Right lobe of liver (tissue), 4 donors: Measurements from ENCODE around the gene EXOC3.

Experiments used
- POLR2A ChIP-seq: fragments of 450-650 bp; IDR thresholded peaks from one replicate; pipeline ENCODE4 v1.6.1; 2017; ENCODE audit warnings: antibody characterized with exemption, mild to moderate bottlenecking
- TF ChIP-seq, protein P1 (sequence below), 4 donors: fragments of 200-600 bp in 3 of 4; fragments of 450-650 bp in 1 of 4; IDR thresholded peaks; one replicate each; pipeline versions ENCODE4 v1.5.1 to v1.8.0; 2016 to 2022; ENCODE audit warnings: antibody characterized with exemption in 4 of 4, mild to moderate bottlenecking in 2 of 4
- donor health status: DM: no; HTN: no; CAD: no.
- donor health status: DM: no; HTN: no; CAD: no.
- donor health status: DM: no; HTN: yes; CAD: no.

DNA sequence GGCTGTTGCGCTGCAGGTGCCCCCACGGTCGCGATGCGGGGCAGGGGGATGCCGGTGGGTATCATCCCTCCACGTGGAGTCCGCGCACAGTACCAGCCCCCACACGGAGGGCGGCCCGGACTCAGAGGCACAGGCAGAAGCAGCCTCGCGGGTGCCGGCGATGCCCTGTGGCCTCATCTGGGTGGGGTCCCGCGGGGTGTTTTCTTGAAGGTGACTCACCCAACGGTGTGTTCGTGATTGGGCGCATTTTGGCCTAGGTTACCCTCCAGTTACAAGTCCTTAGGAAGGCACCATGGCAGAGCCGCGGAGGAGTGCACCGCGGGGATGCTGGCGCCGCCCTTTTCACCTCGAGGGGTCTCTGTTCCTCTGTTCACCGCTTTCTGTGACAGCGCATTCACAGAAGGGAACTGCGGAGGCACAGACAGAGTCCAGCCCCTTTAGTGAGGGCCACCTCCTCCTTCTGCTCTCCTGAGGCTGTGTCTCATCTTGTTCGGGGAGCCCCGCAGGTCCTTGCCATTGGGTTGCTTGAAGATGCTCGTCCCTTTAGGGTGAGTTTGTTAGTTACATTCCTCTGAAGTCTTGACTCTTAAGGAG, 21.6 kb upstream of the EXOC3 start:
- no peak for TF ChIP-seq POLR2A
- TF ChIP-seq, protein P1, sequence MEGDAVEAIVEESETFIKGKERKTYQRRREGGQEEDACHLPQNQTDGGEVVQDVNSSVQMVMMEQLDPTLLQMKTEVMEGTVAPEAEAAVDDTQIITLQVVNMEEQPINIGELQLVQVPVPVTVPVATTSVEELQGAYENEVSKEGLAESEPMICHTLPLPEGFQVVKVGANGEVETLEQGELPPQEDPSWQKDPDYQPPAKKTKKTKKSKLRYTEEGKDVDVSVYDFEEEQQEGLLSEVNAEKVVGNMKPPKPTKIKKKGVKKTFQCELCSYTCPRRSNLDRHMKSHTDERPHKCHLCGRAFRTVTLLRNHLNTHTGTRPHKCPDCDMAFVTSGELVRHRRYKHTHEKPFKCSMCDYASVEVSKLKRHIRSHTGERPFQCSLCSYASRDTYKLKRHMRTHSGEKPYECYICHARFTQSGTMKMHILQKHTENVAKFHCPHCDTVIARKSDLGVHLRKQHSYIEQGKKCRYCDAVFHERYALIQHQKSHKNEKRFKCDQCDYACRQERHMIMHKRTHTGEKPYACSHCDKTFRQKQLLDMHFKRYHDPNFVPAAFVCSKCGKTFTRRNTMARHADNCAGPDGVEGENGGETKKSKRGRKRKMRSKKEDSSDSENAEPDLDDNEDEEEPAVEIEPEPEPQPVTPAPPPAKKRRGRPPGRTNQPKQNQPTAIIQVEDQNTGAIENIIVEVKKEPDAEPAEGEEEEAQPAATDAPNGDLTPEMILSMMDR (IDR thresholded peaks at IDR 0.05), result no peak
